Activated naive CD8-positive, alpha-beta T cell (primary cell): ENCODE results near the gene KAT7.
A peak's percentile ranks its signal among the peaks of the same experiment; 100 is the strongest.
"Not testable (repeated sequence)": the region's sequence is repeated elsewhere in the genome, so short reads cannot be mapped to it uniquely, and the experiment has no call there.

Experiments
- H3K27ac Mint-ChIP-seq: one replicate; pipeline ENCODE4 v1.8.0; 2021; ENCODE audit warnings: mixed read lengths
- H3K27me3 Mint-ChIP-seq: one replicate; pipeline ENCODE4 v1.8.0; 2021; ENCODE audit warnings: mixed read lengths
- H3K36me3 Mint-ChIP-seq: one replicate; pipeline ENCODE4 v1.8.0; 2021; ENCODE audit warnings: mixed read lengths
- H3K4me1 Mint-ChIP-seq: one replicate; pipeline ENCODE4 v1.8.0; 2021; ENCODE audit warnings: low read depth, mixed read lengths
- H3K4me3 Mint-ChIP-seq: one replicate; pipeline ENCODE4 v1.8.0; 2021; ENCODE audit warnings: mild to moderate bottlenecking, mixed read lengths
- H3K9me3 Mint-ChIP-seq: one replicate; pipeline ENCODE4 v1.8.0; 2021; ENCODE audit warnings: low read depth, mixed read lengths

KAT7 gene

DNA sequence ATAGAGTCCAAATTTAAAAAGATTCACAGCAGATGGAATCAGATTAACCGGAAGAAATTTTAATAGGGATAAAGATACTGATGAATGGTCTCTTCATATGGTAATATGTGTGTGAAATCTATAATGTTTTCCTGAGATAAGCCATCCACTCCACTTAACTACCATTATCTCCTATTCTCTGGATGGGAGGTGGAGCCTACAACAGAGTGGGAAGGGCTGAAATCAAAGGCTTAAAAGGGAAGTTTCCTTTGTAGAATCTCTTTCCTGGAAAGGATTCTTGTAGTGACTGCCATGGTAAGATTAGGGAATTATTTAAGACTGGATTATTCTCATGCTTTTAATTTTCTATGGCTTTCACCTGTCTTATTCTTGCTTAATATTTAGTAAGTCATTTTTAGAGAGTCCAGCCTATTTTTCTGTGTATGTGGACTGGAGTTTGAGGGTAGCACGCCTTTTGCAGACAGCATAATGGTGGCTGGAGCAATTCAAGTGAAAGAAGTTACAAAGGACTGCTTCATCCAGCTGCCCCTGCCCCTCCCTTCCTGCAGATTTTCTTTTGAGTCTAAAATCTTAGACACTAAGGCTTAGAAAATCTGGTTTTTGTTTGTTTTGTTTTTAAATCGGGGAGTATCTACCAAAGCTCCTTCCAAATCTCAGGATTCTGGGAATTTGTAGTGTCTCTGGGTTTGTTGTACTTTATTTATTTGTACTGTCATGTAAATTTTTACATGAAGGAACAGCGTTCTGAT is 26.5 kb downstream of the KAT7 start:
- peaks cover 63% of the 10 kb centered on the region for H3K4me1 Mint-ChIP-seq
- H3K4me3 Mint-ChIP-seq, result no peak overlapping the region
- H3K27ac Mint-ChIP-seq, result peak overlapping the region; percentile 54
- peaks cover 8% of the 10 kb centered on the region for H3K36me3 Mint-ChIP-seq
- no peaks in the 10 kb centered on the region for H3K27me3 Mint-ChIP-seq
- no peaks in the 10 kb centered on the region for H3K9me3 Mint-ChIP-seq

DNA sequence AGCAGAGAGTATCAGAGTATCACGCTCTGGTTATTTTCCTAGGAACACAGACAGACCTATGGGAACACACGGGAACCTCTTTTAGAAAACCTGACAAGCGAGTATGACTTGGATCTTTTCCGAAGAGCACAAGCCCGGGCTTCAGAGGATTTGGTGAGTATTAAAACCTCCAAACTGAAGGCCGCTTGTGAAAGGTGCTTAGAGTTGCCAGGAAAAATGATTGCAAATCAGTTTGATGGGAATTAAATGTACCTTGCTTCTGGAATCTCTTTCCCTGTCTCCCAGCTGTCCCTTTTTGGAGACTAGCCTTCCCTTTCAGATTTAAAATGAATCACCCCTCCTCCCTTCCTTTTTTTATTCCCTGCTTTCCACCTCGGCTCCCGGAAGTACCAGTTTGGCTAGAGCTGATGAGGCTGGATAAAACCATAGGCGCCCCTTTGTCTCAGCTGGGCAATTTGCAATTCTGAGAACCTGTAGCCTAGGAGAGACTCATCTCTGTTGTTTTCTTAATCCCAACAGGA is 27.3 kb downstream of the KAT7 start:
- peak overlapping the region; percentile 83 for H3K27ac Mint-ChIP-seq
- peaks cover 8% of the 10 kb centered on the region for H3K36me3 Mint-ChIP-seq
- H3K9me3 Mint-ChIP-seq, result no peaks in the 10 kb centered on the region
- H3K4me1 Mint-ChIP-seq, result peaks cover 66% of the 10 kb centered on the region
- no peaks in the 10 kb centered on the region for H3K27me3 Mint-ChIP-seq
- H3K4me3 Mint-ChIP-seq, result no peak overlapping the region

DNA sequence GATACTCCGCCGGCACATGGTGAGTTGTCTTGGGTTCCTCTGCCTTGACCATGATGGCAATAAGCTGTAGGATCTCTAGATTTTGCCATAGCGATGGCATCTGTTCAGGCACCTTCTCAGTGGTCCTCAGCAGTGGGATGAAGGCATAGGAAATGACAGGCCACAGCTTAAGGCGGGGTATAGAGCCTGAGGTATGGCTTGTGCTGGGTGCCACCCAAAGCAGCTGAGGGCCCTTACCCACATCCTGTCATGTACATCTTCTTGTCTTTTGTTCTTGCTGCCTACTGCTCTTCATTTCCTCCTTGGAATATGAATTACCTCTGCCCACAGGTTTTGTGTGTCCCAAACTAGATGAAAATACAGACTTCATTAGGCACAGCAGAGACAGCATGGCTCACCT is 29.5 kb downstream of the KAT7 start:
- no peaks in the 10 kb centered on the region for H3K27me3 Mint-ChIP-seq
- H3K27ac Mint-ChIP-seq, result peak overlapping the region; percentile 91
- no peaks in the 10 kb centered on the region for H3K9me3 Mint-ChIP-seq
- peak overlapping the region; percentile 67 for H3K4me3 Mint-ChIP-seq
- peaks cover 7% of the 10 kb centered on the region for H3K36me3 Mint-ChIP-seq
- peaks cover 80% of the 10 kb centered on the region for H3K4me1 Mint-ChIP-seq

DNA sequence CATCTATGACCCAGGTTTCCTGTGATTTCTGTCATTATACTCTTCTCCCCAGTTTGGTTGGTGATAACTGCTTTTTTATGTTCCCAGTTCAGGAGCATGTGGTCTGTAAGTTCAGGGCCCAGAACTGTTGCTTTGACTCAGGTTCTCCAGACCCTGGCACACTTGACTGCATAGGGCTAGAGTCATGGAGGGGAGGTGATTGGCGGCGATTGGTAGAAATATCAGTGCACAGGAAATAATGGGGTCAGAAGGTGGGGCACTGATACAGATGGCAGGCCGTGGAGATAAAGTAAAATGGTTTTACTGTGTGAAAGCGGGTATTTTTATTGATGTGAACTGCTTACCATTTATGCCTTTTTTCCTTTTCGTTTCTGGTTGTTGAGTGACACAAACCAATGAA is 30.7 kb downstream of the KAT7 start:
- H3K27me3 Mint-ChIP-seq, result no peaks in the 10 kb centered on the region
- peak overlapping the region; percentile 52 for H3K4me3 Mint-ChIP-seq
- H3K4me1 Mint-ChIP-seq, result peaks cover 76% of the 10 kb centered on the region
- peak overlapping the region; percentile 91 for H3K27ac Mint-ChIP-seq
- H3K36me3 Mint-ChIP-seq, result peaks cover 6% of the 10 kb centered on the region
- H3K9me3 Mint-ChIP-seq, result no peaks in the 10 kb centered on the region

DNA sequence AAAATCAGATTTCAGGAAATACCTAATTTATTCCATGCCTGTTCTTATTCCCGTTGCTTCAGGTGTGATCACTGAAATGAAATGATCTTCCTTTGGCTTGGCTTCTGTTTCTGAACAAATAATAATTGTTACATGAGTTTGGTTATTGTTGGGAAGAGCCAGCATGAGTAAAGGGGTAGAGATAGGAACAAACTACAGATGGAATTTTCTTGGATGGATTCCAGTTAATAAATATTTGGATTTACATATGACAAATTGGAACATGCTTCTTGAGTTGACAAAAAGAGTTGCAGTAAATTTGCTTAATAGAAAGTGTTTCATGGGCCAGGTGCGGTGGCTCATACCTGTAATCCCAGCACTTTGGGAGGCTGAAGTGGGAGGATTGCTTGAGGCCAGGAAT is 31.2 kb downstream of the KAT7 start:
- H3K27me3 Mint-ChIP-seq, result no peaks in the 10 kb centered on the region
- peaks cover 6% of the 10 kb centered on the region for H3K36me3 Mint-ChIP-seq
- H3K9me3 Mint-ChIP-seq, result no peaks in the 10 kb centered on the region
- peak overlapping the region; percentile 91 for H3K27ac Mint-ChIP-seq
- peaks cover 71% of the 10 kb centered on the region for H3K4me1 Mint-ChIP-seq
- no peak overlapping the region for H3K4me3 Mint-ChIP-seq

DNA sequence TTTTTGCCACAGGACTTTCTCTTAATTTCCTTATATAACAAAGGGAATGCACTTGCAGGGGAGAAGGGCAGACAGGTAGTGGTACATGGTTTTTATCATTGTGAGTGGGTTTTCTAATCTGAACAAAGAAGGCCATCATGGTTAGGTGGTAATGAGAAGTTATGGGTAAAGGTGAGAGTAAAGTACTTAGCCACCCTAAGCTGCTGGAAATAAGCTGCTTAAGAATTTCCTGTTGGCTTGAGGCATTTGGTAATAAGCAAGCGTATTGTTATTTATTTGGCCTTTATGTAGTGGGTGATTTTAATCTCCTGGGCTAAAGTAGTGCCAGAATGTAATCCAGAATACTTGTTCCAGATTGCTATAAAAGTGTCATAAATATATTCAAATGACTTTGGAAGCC is 32.3 kb downstream of the KAT7 start:
- peak overlapping the region; percentile 52 for H3K4me3 Mint-ChIP-seq
- peak overlapping the region; percentile 77 for H3K27ac Mint-ChIP-seq
- H3K4me1 Mint-ChIP-seq, result peaks cover 61% of the 10 kb centered on the region
- H3K36me3 Mint-ChIP-seq, result peaks cover 6% of the 10 kb centered on the region
- no peaks in the 10 kb centered on the region for H3K27me3 Mint-ChIP-seq
- no peaks in the 10 kb centered on the region for H3K9me3 Mint-ChIP-seq

DNA sequence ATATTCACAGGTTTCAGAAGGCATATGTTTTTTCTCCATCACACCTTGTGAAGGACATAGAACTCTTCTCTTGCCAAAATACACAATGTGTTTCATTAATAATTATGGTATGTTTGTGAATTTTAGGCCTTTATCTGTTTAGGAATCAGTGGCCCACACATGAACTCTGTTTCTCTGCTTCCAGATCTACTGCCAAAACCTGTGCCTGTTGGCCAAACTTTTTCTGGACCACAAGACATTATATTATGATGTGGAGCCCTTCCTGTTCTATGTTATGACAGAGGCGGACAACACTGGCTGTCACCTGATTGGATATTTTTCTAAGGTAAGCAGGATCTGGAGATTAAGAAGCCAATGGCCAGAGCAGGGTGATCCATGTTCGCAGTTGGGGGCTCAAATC is 33.0 kb downstream of the KAT7 start:
- H3K4me1 Mint-ChIP-seq, result peaks cover 54% of the 10 kb centered on the region
- peak overlapping the region; percentile 77 for H3K27ac Mint-ChIP-seq
- peaks cover 8% of the 10 kb centered on the region for H3K36me3 Mint-ChIP-seq
- H3K9me3 Mint-ChIP-seq, result no peaks in the 10 kb centered on the region
- no peak overlapping the region for H3K4me3 Mint-ChIP-seq
- no peaks in the 10 kb centered on the region for H3K27me3 Mint-ChIP-seq

DNA sequence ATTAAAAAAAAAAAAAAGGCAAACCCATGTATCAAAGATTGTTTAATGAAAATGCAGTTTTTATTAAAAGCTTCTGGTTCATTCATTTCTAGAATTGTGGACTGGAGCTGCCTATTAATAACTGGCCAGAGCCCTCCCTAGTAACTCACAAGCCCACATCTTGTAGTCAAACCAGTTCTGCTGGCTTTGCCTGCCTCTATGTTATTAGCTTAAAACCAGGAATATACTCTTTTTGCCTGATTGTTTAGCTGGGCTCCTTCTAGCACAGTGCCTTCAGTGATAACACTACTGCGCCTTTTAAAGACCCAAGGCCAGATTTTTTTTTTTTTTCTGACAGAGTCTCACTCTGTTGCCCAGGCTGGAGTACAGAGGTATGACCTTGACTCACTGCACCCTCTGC is 33.4 kb downstream of the KAT7 start:
- H3K4me1 Mint-ChIP-seq, result peaks cover 50% of the 10 kb centered on the region
- H3K36me3 Mint-ChIP-seq, result peaks cover 8% of the 10 kb centered on the region
- peak overlapping the region; percentile 77 for H3K27ac Mint-ChIP-seq
- no peak overlapping the region for H3K4me3 Mint-ChIP-seq
- no peaks in the 10 kb centered on the region for H3K27me3 Mint-ChIP-seq
- H3K9me3 Mint-ChIP-seq, result no peaks in the 10 kb centered on the region

DNA sequence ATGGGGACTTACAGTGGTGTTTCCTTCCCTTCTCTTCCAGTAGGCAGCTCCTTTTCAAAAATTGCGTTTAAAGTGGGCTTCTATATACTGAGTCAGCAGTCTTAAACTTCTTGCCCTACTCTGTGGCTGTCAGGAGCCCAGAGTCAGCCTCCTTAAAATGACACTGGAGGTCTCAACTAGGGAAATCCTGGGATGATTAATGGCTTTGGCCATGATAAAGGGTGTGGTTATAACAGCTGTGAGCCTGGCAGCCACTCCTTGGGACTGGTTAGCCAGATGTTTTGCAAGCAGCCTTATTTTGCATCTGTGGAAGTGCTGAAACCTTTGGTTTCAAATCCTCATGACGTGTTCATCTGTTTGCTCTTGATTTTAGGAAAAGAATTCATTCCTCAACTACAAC is 34.3 kb downstream of the KAT7 start:
- Mint-ChIP-seq H3K27me3 (no peaks in the 10 kb centered on the region), H3K4me3 (no peak overlapping the region), H3K9me3 (no peaks in the 10 kb centered on the region), H3K27ac (peak overlapping the region; percentile 54), H3K4me1 (peaks cover 41% of the 10 kb centered on the region), H3K36me3 (peaks cover 8% of the 10 kb centered on the region)

DNA sequence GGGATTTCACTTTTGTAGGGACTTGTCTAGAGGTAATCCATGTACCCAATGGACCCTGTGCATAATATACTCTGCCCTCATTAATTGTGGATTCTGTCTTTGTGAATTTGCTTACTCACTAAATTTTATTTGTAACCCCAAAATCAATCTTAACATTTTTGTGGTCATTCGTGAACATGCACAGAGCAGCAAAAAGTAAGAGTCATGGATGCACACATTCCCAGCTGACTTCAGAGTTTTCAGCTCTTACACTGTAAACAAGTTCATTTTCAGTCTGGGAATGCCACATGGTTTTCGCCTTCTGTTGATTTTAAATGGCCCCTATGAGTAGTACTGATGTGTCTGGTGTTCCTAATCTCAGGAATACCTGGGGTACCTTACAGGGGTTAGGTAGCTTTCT is 35.1 kb downstream of the KAT7 start:
- no peaks in the 10 kb centered on the region for H3K9me3 Mint-ChIP-seq
- H3K4me3 Mint-ChIP-seq, result no peak overlapping the region
- H3K27me3 Mint-ChIP-seq, result no peaks in the 10 kb centered on the region
- H3K4me1 Mint-ChIP-seq, result peaks cover 33% of the 10 kb centered on the region
- H3K36me3 Mint-ChIP-seq, result peaks cover 8% of the 10 kb centered on the region
- H3K27ac Mint-ChIP-seq, result no peak overlapping the region

DNA sequence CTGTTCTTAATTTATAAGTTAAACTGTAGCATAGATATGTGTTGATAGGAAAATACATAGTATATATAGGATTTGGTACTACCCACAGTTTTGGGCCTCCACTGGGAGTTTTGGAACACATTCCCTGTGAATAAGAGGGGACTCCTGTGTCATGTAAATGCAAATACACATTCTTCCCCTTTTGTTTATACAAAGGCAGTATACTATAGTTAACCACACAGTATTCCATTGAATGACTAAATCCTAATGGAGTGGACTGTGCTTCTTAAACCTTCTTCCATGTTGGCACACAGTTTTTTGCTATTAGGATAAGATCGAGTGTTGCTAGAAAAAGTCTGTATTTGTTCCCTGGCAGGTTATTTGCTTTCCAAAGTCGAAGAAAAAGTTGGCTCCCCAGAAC is 37.2 kb downstream of the KAT7 start:
- no peak overlapping the region for H3K27ac Mint-ChIP-seq
- H3K4me1 Mint-ChIP-seq, result peaks cover 18% of the 10 kb centered on the region
- no peaks in the 10 kb centered on the region for H3K9me3 Mint-ChIP-seq
- H3K36me3 Mint-ChIP-seq, result peaks cover 4% of the 10 kb centered on the region
- H3K4me3 Mint-ChIP-seq, result no peak overlapping the region
- H3K27me3 Mint-ChIP-seq, result no peaks in the 10 kb centered on the region

DNA sequence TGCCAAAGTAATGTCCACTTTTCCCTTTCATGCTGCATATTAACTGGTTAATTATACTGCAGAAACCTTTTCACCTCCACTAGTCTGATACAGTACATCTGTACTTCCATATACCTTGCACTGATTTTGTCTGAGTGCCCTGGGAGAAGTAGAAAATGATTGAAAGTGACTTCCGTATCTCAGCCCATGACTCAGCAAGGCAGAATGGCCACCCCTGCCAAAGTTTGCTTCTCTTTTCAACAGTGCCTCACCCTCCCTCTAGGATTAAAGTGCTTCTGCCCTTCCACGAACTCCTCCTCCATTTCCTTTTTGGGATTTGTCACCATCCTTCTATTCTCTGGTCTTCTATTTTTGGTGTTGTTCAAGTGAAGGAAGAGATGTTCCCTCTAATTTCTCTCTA is 39.8 kb downstream of the KAT7 start:
- not testable (repeated sequence) for H3K27me3 Mint-ChIP-seq, H3K36me3 Mint-ChIP-seq, H3K4me3 Mint-ChIP-seq, H3K9me3 Mint-ChIP-seq, H3K4me1 Mint-ChIP-seq
- peak overlapping the region; percentile 59 for H3K27ac Mint-ChIP-seq

DNA sequence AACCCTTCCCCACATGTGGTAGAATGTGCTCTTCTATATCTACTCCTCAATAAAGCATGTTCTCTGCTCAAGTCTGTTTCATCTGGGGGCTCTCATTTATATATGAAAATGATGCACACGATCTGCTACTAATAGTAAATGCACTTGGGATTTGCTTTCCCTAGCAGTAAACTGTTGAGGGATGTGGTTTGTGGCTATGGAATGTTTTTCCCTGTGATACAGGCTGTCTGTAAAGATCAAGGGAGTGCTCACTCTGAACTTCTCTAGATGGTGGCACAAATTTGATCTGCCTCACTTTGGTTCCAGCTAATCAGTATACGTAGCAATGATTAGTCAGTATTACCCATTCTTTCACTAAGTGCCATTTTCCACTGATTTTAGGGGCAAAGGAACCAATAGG is 40.5 kb downstream of the KAT7 start:
- H3K9me3 Mint-ChIP-seq, result no peaks in the 10 kb centered on the region
- no peaks in the 10 kb centered on the region for H3K27me3 Mint-ChIP-seq
- H3K27ac Mint-ChIP-seq, result peak overlapping the region; percentile 18
- H3K36me3 Mint-ChIP-seq, result peaks cover 3% of the 10 kb centered on the region
- H3K4me1 Mint-ChIP-seq, result peaks cover 2% of the 10 kb centered on the region
- H3K4me3 Mint-ChIP-seq, result no peak overlapping the region

DNA sequence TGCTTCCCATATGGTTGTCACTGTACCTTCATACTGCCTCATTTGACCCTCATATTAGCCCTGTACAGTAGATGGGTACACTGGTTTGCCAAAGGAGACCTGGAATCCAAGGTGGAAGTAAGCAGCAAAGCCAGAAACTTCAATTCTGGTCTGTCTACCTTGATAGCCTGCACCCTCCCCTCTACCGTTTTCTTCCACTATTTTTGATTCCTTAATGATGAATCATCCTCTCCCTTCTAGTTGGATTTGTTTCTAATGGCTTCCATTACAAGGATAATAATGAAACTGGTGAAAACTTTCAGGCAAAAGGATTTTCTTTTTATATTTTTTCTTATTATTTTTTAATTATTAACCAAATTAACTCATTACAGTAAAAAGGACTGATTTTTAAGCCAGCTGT is 42.1 kb downstream of the KAT7 start:
- Mint-ChIP-seq H3K27ac (no peak overlapping the region), H3K36me3 (peaks cover 3% of the 10 kb centered on the region), H3K27me3 (no peaks in the 10 kb centered on the region), H3K4me3 (no peak overlapping the region), H3K9me3 (no peaks in the 10 kb centered on the region), H3K4me1 (peaks cover 2% of the 10 kb centered on the region)

DNA sequence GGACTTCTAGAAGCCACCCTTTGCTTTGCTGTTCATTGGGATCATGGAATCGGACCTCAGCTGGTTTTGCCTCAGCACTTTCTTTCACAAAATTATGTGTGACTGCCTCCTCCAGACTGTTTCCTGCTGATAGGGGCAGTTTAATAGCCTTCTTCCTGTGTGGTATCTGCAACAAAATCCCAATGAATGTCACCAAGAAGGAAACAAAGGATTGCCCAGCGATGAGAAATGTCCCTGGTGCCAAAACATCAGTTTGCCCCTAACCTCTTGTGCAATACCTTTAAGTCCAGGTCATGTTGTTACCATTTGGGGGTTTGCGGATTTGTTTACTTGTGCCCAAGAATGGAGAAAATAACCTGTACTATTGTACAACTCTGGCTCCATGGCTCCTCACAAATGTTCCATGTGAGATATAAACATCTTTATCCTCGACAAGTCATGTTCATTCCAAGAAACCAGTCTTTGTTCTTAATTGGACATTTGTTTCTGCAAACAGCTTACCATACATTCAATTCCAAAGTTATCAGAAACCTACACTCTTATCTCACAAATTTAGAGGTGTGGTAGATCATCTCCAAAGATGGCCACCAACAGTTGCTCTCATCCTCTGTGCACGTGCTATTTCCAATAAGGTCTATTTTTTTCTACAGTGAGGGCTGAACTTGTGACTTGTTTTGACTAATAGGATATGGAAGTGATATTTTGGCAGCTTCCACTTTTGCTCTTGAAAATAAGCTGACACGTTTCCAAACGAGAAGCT is 44.5 kb downstream of the KAT7 start:
- Mint-ChIP-seq H3K4me1 (peaks cover 2% of the 10 kb centered on the region), H3K27me3 (no peaks in the 10 kb centered on the region), H3K4me3 (no peak overlapping the region), H3K9me3 (no peaks in the 10 kb centered on the region), H3K36me3 (peaks cover 5% of the 10 kb centered on the region), H3K27ac (peak overlapping the region; percentile 38)
